Measurements from ENCODE around the gene LSM14A. TPM values are rescaled to one million over a fixed set of nuclear protein-coding genes. Genes with fewer than 3 reads are reported as not detected.
"Not testable (repeated sequence)": the region's sequence is repeated elsewhere in the genome, so short reads cannot be mapped to it uniquely, and the experiment has no call there.

LSM14A gene
- total RNA-seq = 191 TPM

DNA sequence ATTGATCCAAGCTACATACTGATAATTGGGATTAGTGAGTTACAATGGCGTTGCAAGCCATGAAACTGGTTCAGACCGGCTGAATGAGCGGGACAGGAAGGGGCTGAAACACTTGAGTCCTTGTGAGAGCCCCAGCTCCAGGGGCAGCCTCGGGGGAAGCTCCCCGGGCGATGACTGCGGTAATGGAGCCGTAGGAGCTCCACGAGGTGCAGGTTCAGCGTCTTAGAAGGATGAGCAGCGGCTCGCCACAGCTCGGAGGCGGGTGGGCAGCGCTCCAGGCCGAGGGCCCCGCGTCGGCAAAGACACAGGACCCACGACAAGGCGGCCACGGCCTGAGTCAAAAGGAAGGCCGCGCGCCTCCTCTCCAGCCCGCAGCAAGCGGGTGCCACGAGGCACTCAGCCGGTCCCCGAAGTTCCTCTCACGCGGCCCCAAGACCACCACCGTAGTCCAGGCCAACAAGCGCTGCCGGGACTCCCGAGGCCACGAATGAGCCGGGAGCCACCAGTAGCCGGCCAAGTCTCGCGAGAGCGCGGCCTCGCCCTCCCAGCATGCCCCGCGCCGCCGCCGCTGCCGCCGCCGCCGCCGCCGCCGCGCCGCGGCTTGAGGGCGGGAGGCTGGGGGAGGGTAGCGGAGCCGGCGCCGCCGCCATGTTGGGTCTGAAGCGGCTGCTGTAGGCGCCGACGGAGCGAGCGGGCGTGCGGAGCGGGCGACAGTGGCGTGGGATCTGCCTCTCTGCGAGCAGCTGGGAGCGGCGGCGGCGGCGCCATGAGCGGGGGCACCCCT is at the start of gene LSM14A:
Gene LSM14A, plus strand, starts transcription at position 628 of the 784 bp plus-strand sequence. Its CDS starts 139 bp downstream, at position 767.
- Histone ChIP-seq H3K4me1 (ENCODE audit: insufficient read depth, low read length) (peaks cover 36% of the 10 kb centered on the region), H3K4me3 (ENCODE audit: low read length) (peak within 1 kb of the TSS; percentile 74), H3K9me3 (ENCODE audit: low read depth, low read length) (no peaks in the 10 kb centered on the region), H3K27me3 (ENCODE audit: insufficient read depth, low read length) (no peaks in the 10 kb centered on the region)

GRCh38 chr19:34124828-34125227 is 47.5 kb upstream of the LSM14A start:
- Histone ChIP-seq H3K9me3 (ENCODE audit: low read depth, low read length) (no peaks in the 10 kb centered on the region), H3K4me3 (ENCODE audit: low read length) (no peak overlapping the region), H3K4me1 (ENCODE audit: insufficient read depth, low read length) (no peaks in the 10 kb centered on the region), H3K27me3 (ENCODE audit: insufficient read depth, low read length) (no peaks in the 10 kb centered on the region)

DNA sequence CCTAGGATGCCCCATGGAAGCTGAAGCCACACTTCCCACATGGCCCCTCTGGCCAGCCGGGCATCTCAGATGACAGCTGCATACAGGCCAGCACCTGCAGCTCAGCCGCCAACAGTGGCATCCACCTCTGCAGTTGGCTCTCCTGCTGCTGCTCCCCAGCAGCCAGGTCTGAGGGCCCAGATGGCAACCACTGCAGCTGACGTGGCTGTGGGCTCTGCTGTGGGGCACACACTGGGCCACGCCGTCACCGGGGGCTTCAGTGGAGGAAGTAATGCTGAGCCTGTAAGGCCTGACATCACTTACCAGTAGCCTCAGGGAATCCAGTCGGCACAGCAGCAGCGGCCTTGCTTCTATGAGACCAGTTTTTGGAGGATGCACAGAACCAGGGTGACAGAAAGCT is 45.3 kb upstream of the LSM14A start:
- H3K9me3 ChIP-seq (ENCODE audit: low read depth, low read length) = no peaks in the 10 kb centered on the region
- no peaks in the 10 kb centered on the region for H3K4me1 ChIP-seq (ENCODE audit: insufficient read depth, low read length)
- no peak overlapping the region for H3K4me3 ChIP-seq (ENCODE audit: low read length)
- H3K27me3 ChIP-seq (ENCODE audit: insufficient read depth, low read length) = no peaks in the 10 kb centered on the region

GRCh38 chr19:34127684-34128189 is 44.6 kb upstream of the LSM14A start:
- H3K4me3 ChIP-seq (ENCODE audit: low read length) = no peak overlapping the region
- H3K9me3 ChIP-seq (ENCODE audit: low read depth, low read length) = no peaks in the 10 kb centered on the region
- H3K4me1 ChIP-seq (ENCODE audit: insufficient read depth, low read length) = no peaks in the 10 kb centered on the region
- no peaks in the 10 kb centered on the region for H3K27me3 ChIP-seq (ENCODE audit: insufficient read depth, low read length)

GRCh38 chr19:34128558-34129250 is 43.6 kb upstream of the LSM14A start:
- Histone ChIP-seq H3K27me3 (ENCODE audit: insufficient read depth, low read length) (no peaks in the 10 kb centered on the region), H3K9me3 (ENCODE audit: low read depth, low read length) (no peaks in the 10 kb centered on the region), H3K4me1 (ENCODE audit: insufficient read depth, low read length) (no peaks in the 10 kb centered on the region)

DNA sequence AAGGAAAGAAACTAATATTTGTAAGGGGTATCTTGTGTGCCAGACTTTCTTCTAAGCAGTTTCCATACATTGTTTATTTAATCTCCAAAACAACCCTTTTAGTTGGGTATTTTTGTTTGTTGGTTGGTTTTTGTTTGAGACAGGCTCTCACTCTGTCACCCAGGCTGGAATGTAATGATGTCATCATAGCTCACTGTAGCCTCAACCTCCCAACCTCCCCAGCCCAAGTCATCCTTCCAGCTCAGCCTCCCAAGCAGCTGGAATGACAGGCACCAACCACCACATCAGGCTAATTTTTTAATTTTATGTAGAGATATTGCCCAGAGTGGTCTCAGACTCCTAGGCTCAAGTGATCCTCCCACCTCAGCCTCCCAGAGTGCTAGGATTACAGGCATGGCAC is 41.2 kb upstream of the LSM14A start:
- Histone ChIP-seq H3K9me3 (ENCODE audit: low read depth, low read length) (no peaks in the 10 kb centered on the region), H3K4me3 (ENCODE audit: low read length) (no peak overlapping the region), H3K27me3 (ENCODE audit: insufficient read depth, low read length) (no peaks in the 10 kb centered on the region), H3K4me1 (ENCODE audit: insufficient read depth, low read length) (peaks cover 8% of the 10 kb centered on the region)

More at GRCh38 chr19:34128558-34129250, 43.6 kb upstream of the LSM14A start:
- no peak overlapping the region for H3K4me3 ChIP-seq (ENCODE audit: low read length)

- not testable (repeated sequence) for H3K27me3 ChIP-seq (ENCODE audit: insufficient read depth, low read length); H3K9me3 ChIP-seq (ENCODE audit: low read depth, low read length); H3K4me3 ChIP-seq (ENCODE audit: low read length); H3K4me1 ChIP-seq (ENCODE audit: insufficient read depth, low read length)
Observed at GRCh38 chr19:34132145-34132544, 40.2 kb upstream of the LSM14A start.

DNA sequence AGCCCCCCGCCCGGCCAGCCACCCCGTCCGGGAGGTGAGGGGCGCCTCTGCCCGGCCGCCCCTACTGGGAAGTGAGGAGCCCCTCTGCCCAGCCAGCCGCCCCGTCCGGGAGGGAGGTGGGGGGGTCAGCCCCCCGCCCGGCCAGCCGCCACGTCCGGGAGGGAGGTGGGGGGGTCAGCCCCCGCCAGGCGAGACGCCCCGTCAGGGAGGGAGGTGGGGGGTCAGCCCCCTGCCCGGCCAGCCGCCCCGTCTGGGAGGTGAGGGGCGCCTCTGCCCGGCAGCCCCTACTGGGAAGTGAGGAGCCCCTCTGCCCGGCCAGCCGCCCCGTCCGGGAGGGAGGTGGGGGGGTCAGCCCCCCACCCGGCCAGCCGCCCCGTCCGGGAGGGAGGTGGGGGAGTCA is 39.6 kb upstream of the LSM14A start:
- not testable (repeated sequence) for H3K9me3 ChIP-seq (ENCODE audit: low read depth, low read length); H3K4me1 ChIP-seq (ENCODE audit: insufficient read depth, low read length); H3K4me3 ChIP-seq (ENCODE audit: low read length); H3K27me3 ChIP-seq (ENCODE audit: insufficient read depth, low read length)

DNA sequence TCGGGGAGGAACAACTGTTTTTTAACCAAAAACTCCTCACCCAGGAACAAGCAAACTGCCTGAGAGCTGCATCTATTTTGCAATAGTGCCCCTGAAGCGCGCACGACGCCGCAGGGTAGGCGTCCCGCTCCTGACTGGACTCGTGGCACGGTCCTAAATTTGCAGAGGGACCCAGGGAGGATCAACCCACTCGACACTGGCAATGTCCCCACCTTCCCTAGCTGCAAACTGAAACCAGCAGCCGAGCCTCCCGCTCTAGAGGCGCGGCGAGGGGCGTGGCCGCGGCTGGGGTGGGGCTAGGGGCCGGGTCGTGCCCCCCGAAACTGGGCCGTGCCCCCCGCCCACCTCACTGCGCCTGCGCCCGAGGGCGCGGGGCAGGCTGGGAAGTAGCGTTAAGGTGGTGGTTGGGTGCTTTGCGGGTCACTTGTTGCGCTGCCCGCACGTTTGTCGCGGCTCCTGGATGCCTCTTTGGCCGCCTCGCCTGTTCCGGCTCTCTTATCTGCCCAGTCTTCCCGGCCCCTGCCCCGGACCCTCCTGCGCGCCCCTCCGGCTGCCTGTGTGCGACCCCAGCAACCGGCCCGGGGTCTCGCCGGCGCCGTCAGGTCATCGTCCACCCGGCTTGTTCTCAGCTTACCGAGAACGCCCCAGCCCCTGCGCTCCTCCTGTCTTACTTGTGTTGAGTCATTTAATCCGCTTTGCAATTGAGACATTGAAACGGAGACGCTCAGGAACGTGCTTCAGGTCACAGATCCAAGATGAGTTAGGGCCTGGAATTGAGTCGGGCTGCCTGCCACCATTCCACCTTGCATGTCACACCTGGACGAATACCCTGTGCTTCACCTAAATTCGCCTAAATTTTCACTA is 37.9 kb upstream of the LSM14A start:
- Histone ChIP-seq H3K4me3 (ENCODE audit: low read length) (peak overlapping the region; percentile 61), H3K27me3 (ENCODE audit: insufficient read depth, low read length) (no peaks in the 10 kb centered on the region), H3K4me1 (ENCODE audit: insufficient read depth, low read length) (peaks cover 8% of the 10 kb centered on the region), H3K9me3 (ENCODE audit: low read depth, low read length) (no peaks in the 10 kb centered on the region)

- peak overlapping the region; percentile 61 for H3K4me3 ChIP-seq (ENCODE audit: low read length)
- peaks cover 8% of the 10 kb centered on the region for H3K4me1 ChIP-seq (ENCODE audit: insufficient read depth, low read length)
- no peaks in the 10 kb centered on the region for H3K27me3 ChIP-seq (ENCODE audit: insufficient read depth, low read length)
- H3K9me3 ChIP-seq (ENCODE audit: low read depth, low read length) = no peaks in the 10 kb centered on the region
Observed at GRCh38 chr19:34135054-34135800, 37.1 kb upstream of the LSM14A start.

- H3K4me1 ChIP-seq (ENCODE audit: insufficient read depth, low read length) = peaks cover 8% of the 10 kb centered on the region
- H3K9me3 ChIP-seq (ENCODE audit: low read depth, low read length) = no peaks in the 10 kb centered on the region
- H3K4me3 ChIP-seq (ENCODE audit: low read length) = no peak overlapping the region
- no peaks in the 10 kb centered on the region for H3K27me3 ChIP-seq (ENCODE audit: insufficient read depth, low read length)
Observed at GRCh38 chr19:34135821-34136611, 36.3 kb upstream of the LSM14A start.

DNA sequence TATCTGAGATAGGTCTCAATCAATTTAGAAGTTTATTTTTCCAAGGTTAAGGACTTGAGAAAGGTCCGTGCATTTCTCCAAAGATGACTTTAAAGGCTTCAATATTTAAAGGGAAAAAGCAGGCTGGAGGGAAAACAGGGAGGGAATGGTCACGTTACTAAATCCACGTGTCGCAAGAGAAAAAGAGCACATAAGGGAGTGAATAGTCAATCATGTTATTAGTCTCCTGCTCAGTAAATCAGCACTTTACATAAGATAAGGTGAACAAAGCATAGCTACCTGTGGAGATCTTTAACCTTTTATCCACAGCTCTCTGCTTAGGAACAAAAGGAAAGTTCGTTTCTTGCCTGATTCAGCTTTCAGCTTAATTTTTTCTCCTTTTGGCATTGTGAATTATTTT is 31.3 kb upstream of the LSM14A start:
- H3K4me1 ChIP-seq (ENCODE audit: insufficient read depth, low read length) = no peaks in the 10 kb centered on the region
- H3K9me3 ChIP-seq (ENCODE audit: low read depth, low read length) = no peaks in the 10 kb centered on the region
- H3K4me3 ChIP-seq (ENCODE audit: low read length) = no peak overlapping the region
- no peaks in the 10 kb centered on the region for H3K27me3 ChIP-seq (ENCODE audit: insufficient read depth, low read length)

GRCh38 chr19:34142440-34142839 is 29.9 kb upstream of the LSM14A start:
- Histone ChIP-seq H3K9me3 (ENCODE audit: low read depth, low read length) (no peaks in the 10 kb centered on the region), H3K4me3 (ENCODE audit: low read length) (no peak overlapping the region), H3K27me3 (ENCODE audit: insufficient read depth, low read length) (no peaks in the 10 kb centered on the region), H3K4me1 (ENCODE audit: insufficient read depth, low read length) (no peaks in the 10 kb centered on the region)

DNA sequence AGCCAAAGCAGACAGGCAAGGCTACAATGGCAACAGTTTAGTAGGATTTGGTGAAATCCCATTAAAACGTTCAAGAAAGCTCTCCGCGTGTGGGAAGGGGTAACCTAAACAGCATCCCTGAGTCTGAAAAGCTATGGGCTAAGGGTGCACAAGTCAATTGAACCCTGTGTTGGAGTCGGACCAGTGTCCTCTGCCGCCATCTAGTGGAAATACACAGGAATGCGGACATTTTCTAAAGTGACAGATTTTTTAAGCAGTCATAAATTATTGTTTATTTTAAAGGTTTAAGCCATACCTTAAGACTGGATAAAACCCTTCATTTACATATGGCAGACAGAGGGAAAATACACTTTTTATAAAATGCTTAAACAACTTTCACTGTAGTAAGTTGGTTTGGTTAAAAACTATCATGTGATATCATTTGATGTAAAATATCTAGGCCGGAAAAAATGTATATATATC is 26.5 kb upstream of the LSM14A start:
- Histone ChIP-seq H3K4me1 (ENCODE audit: insufficient read depth, low read length) (no peaks in the 10 kb centered on the region), H3K4me3 (ENCODE audit: low read length) (no peak overlapping the region), H3K27me3 (ENCODE audit: insufficient read depth, low read length) (no peaks in the 10 kb centered on the region), H3K9me3 (ENCODE audit: low read depth, low read length) (no peaks in the 10 kb centered on the region)
